LoVo (cell line): ENCODE data around the gene HSD17B3.
"Not testable (repeated sequence)": the region's sequence is repeated elsewhere in the genome, so short reads cannot be mapped to it uniquely, and the experiment has no call there.

ENCODE experiments used
- DNase-seq: peaks from one replicate; pipeline ENCODE4 v3.0.0-alpha.2; 2016; ENCODE audit warnings: low spot score

HSD17B3 gene

DNA sequence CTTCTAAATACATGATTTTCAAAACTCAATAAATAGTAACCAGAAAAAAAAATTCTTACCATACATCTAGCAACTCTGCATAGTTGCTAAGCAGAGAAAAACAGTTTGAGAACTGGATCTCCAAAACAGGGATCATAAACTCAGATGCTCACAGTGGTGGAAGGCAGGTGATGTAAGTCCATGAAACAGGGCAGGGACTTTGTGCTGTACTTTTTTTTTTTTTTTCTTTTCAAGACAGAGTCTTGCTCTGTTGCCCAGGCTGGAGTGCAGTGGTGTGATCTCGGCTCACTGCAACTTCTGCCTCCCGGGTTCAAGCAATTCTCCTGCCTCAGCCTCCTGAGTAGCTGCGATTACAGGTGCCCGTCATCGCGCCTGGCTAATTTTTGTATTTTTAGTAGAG is 5.0 kb upstream of the HSD17B3 start:
- not testable (repeated sequence) for DNase-seq

DNA sequence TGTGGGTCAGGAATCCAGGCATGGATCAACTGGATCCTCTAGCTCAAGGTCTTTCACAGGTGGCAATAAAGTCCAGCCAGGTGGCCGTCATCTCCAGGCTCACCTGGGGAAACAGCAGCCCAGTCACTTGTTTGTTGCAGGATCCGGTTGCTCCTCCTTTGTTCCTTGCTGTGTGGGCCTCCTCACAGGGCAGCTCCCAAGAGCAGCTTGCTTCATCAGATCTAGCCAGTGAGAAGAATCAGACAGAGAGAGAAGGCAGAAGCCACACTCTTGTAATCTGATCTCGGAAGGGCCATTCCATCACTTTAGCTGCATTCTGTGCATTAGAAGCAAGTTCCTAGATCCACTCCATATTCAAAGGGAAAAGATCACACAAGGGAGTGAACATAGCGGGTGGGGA is 3.2 kb upstream of the HSD17B3 start:
- DNase-seq: no peak

DNA sequence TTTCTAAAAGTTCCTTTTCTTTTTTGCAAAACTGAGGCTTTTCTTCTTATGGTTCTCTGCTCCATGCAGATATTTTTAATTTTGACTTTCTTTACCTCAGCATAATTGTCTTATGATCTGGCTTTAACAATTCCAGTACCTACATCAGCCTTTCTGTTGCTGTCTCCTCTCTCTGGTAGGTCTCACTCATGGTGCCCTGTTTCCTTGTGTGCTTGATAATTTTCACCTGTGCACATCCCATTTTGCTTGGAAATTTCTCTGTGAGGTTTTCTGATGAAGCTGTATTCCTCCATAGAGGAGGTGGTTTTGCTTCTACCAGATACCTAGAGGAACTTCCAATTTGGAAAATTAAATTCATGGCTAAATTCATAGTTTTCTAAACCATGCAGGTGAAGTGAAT is 2.3 kb upstream of the HSD17B3 start:
- DNase-seq: no peak

DNA sequence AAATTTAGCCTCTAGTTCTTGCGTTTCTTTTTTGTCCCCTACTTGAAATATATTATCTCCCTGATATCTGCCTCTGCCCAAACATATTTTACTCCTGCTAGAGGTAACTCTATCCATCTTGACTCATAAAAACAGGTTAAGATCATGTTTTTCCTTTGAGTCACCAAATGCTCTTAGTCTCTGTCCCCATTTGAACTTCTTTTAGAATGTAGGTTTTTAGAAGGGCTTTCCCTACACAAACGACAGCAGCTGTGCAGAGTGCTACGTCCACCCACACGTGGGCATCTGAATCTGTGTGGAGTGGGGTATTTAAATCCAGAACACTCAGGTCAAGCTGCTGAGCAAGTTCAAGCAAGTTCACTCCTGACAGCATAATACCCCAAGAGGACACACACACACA is 2.2 kb downstream of the HSD17B3 start:
- no peak for DNase-seq

DNA sequence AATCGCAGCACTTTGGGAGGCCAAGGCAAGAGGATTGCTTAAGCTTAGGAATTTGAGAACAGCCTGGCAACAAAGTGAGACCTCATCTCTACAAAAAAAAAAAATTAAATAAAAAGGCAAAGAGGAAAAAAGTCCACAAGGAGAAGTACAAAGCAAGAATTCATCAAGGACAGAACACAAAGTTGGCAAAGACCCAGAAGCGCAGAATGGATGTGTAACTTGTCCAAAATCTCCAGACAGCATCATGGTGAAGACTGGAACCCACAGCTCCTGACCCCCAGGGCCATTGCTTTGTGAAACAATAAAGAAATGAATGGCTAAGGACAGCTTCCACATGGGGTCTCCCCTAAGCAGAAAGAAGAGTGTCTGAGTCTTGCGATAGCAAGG is 7.8 kb downstream of the HSD17B3 start:
- no peak for DNase-seq

DNA sequence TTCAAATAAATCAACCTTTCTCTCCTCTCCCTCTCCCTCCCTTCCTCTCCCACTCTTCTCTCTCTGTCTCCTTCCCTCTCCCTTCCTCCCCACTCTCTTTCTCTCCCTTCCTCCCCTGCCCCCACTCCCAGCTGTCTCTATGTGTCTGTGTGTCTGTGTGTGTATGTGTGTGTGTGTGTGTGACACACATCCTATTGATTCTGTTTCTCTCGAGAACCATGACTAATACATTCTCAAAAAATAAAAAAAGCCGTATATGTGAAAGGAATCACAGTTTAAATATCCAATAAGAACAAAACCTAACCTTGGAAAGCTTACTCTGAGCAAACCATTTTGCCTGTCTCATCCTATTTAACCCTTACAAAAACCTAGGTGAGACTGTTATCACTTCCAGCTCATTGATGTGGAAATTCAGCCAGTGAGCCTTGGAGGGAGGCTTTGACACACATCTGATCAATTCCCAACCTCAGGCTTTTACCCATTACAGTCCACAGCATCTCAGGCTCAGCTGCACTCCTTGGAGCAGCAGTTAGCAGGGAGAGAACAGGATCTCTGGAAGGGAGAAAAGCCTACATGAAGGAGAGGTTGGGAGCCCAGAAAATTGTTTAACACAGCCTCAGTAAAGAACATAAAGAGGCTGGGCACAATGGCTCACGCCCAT is 8.3 kb downstream of the HSD17B3 start:
- no peak for DNase-seq

DNA sequence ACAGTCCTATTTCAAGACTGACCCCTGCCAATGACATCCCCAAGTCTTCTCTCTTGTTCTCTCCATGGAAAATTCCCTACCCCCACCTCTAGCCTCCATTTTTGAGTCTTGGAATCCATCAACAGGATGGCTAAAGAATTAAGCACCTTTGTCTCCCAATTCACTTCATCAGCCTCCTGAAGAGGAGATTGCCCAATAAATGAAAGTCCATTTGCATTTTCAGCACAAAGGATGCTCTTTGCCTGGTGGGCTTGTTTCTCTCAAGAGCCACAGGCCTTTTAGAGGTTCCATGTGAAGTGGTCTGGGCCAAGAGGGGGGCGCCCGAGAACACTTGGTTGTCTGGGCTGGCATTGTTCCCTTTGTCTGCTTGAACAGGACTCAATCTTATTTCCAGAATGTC is 12.6 kb downstream of the HSD17B3 start:
- DNase-seq: no peak

DNA sequence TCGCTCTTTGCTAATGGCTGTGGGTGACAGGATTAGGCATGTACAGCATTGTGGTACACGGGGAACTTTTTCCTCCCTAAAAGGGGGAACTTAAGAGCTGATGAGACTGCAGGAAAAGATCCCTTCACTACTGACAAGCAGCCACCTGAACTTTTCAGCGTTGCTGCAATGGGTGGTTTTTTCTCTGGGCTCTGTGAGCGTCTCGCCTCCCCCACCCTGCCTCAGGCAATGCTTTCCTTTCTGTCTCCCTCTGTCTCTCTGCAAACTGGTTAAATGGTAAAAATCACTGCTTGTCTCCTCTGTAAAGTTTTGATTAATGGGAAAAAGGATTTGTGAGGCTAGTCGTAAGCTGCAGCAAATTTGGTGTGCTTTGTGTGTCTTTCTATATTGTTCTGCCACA is 20.3 kb downstream of the HSD17B3 start:
- DNase-seq: no peak

DNA sequence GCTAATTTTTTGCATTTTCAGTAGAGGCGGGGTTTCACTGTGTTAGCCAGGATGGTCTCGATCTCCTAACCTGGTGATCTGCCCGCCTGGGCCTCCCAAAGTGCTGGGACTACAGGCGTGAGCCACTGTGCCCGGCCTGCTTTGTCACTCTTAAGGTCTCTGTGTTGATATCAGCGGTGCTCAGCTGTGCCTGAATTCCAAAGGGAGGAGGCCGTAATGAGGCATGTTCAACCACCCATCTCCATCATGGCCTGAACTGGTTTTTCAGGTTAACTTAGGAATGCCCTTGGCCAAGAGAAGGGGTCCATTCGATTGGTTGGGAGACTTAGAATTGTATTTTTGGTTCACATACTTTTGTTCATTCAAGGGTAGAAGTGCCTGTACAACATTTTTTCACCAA is 22.0 kb downstream of the HSD17B3 start:
- DNase-seq: no peak

DNA sequence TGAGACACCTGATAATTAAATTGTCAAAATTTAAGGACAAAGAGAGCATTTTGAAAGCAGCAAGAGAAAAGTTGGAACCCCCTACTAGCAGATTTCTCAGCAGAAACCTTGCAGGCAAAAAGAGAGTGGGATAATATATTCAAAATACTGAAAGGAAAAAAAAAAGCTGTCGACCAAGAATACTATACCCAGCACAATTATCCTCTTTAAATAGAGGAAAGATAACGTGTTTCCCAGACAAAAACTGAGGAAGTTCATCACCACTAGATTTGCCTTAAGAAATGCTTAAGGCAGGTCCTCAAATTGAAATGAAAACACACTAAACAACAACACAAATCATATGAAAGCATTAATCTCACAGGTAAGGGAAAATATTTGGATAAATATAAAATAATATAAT is 27.0 kb downstream of the HSD17B3 start:
- DNase-seq: no peak

DNA sequence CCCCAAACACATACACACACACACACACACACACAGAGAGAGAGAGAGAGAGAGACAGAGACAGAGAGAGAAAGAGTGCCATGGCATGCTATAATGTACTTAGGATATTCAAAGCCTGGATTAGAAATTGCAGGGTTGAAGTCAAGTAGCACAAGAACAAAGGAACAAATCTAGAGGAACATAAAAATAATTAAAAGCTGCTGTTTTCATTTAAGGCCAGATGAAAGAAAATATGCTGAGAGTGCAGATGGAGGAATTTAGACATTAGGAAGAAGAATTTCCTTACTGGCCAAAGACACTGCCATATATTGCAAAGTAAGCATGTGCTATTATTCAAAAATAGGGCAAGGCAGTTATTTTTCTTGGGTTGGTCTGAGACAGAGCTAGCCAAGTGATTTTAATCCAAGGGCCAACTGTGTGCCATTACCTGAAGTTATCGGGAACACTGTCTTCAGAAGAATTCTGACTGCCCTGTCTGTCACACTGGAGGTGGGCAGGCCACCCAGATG is 31.7 kb downstream of the HSD17B3 start:
- no peak for DNase-seq

DNA sequence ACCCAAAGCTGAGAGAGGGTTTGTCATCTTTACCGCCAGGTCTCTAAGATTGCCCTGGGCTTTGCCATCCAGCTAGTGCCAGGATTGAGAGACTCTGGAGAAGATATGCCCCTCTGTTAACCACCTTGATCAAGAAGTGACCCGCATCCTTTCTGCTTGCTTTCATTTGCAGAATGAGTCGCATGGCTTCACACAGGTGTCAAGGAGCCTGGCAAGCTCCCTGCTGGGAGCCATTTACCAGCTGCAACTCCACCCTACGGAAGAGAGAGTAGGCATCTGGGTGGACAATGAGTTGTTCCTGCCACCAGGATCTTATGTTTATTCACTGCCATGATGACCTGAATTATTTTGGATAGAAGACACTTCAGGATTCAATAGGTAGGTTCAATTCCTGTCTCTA is 43.0 kb downstream of the HSD17B3 start:
- DNase-seq: no peak

DNA sequence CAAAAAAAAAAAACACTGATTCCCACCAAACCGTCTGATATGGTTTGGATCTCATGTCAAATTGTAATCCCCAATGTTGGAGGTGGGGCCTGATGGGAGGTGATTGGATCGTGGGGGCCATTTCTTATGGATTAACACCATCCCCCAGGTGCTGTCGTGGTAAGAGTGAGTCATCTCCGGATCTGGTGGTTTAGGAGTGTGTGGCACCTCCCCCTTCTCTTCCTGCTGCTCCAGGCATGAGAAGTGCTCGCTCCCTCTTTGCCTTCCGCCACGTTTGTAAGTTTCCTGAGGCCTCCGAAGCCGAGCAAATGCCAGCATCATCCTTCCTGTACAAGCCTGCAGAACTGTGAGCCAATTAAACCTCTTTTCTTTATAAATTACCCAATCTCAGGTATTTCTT is 45.2 kb downstream of the HSD17B3 start:
- DNase-seq: no peak

DNA sequence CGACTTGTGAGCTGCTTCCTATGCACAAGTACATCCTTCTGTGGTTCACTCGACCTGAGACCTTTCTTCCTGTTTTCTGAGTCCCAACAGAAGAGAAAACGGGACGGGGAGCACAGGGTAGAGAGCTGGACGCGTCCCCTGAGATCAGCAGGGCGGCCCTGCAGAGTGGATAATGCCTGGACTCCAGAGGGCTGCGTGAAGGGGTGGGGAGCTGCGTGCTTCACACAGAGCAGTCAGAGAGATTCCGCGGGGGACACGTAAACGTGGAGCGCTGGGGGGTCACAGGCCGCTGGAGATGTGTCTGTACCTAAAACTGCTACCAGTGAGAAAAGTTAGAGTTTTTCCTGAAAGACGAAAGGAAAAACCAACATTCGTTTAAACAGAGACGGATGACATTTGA is 46.3 kb downstream of the HSD17B3 start:
- no peak for DNase-seq

DNA sequence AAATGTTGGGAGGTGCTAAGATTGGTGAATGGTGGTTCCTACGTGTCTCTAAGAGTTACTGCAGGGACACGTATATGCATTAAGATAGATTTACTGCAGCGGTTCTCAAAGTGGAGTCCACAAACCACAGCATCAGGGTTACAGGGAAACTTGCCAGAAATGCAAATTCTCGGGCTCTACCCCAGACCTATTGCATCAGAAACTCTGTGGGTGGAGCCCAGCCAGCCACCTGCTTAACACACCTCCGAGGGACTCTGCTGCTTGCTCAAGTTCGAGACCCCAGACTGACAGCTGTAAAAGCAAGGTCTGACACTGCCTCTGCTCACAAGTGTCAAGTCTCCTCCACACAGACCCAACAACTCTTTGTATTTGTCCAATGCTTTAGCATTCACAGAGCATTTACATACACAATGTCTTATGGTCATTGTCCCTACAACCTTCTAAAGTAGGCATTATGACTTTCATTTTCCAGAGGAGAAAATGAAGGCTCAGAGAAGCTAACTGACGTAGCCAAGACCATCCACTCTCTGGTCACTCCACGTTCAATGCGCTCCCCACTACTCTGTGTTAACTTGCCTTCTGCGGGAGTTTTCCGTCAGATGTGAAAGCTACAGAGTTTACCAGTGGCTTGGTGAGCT is 48.8 kb downstream of the HSD17B3 start:
- no peak for DNase-seq

DNA sequence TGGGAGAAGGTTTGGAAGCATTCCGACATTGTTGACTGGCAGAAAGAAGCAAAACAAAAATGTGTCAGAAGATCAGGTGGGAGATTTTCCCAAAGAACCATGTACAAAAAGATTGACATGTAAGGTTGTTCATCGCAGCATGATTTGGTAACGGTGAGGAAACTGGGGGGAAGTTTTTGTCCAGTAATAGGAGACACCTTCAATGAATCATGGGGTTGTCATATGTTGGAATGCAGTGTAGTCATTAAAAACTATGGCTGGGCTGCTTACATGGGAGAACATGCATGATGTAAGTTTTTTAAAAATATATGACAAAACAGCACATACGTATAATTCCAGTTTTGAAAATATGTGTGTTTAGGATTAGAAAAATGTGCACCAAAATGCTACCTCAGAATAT is 50.5 kb downstream of the HSD17B3 start:
- DNase-seq: no peak

DNA sequence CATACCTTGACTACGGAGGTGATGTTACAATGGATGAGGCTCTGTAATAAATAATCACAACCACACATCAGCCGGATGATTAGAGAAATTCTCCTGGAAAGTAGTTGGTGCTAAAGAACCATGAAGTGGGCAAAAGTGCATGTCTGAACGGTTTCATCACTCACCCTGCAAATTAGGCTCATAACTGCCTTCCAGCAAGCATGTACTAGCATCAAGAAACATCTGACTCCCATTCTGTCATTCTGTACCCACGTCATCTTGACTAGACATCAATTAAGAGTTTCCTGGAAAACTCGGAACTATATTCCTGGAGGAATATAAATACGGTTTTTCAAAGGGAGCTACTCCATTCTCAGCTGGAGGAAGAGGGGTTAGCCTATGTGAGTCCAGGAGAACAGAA is 52.2 kb downstream of the HSD17B3 start:
- DNase-seq: no peak

DNA sequence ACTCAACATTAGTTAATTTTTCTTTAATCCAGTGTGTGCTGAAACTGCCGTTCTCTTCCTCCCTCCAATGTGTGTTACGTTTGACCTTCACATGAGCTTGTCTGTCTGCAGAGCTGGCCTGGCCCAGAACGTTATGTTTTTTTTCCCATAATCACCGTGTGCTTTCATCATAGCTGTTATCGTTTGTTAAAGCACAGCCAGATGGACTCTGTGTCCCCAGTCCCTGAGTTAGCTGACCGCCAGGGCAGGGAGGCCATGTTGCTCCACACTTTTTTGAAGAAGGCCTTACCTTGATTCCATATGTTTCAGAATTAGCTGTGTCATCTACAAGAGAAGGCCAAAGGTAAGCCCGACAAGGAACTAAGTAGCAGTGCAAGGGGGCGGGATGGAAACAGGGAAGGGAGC is 55.7 kb downstream of the HSD17B3 start:
- DNase-seq: no peak

DNA sequence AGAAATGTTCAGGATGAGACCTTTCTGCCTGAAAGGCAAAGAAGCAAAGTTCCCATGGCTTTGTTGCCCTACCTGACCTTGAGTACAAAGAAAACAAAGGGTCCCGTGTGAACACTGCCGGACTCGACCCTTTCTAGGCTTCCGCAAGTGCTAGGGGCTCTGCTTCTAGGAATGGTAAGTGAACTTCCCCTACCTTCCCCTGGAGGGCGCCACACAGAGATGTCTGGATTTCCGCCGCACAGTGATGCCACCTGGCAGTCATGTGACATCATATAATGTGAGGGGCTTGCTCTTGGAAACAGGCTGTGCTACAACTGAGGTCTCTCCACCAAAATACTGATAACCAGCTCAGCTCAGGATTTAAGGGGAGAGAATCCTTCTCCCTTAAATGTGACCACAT is 56.6 kb downstream of the HSD17B3 start:
- DNase-seq: no peak

DNA sequence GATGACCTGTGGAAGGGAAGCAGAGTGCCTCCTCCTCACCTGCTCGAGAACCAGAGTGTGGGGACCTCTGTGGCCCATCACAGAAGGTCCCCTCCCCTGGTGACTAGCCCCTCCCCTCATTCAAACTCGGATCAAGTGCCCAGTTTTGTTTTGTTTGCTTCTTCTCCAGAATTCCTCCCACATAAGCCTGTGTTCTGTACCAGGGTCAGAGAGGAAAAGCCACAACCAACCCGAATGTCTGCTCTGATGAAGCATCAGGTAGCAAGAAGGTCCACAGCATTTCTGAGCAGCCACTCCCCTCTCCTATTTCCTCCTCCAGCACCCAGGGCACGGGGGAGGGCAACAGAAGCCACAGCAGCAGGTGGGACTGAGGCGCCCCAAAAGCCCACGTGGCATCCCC is 58.2 kb downstream of the HSD17B3 start:
- no peak for DNase-seq

DNA sequence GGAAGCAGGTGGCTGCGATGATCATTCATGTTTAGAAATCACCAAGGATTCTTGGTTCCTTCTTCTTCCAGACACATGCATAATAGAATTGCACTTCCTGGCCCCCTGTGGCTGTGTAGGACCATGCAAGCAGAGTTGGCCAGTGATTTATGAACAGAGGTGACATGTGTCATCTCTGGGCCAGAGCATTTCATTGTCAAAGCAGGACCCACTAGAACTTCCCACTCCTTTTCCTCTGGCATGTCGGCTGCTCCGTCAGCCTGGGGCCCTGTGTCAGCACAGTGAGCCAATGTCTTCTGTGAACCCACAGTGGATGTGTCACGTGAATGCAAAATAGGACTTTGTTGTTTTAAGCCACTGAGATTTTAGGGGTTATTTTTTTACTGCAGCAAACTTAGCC is 59.2 kb downstream of the HSD17B3 start:
- DNase-seq: no peak

DNA sequence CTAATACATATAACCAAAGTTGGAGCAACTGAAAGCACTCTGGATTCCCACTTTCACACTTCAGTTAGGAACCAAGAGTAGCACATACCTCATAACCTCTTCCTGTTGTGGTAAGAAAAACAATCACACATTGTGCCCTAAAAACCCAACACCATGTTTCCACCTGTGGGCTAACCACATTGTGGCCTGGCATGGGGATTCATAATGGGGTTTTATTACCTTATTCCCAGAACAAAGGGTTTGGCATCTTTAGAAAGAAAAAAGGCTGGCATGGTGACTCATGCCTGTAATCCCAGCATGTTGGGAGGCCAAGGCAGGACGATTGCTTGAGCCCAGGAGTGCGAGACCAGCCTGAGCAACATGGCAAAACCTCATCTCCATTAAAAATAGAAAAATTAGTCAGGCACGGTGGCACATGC is 60.6 kb downstream of the HSD17B3 start:
- peak; percentile 78 for DNase-seq

DNA sequence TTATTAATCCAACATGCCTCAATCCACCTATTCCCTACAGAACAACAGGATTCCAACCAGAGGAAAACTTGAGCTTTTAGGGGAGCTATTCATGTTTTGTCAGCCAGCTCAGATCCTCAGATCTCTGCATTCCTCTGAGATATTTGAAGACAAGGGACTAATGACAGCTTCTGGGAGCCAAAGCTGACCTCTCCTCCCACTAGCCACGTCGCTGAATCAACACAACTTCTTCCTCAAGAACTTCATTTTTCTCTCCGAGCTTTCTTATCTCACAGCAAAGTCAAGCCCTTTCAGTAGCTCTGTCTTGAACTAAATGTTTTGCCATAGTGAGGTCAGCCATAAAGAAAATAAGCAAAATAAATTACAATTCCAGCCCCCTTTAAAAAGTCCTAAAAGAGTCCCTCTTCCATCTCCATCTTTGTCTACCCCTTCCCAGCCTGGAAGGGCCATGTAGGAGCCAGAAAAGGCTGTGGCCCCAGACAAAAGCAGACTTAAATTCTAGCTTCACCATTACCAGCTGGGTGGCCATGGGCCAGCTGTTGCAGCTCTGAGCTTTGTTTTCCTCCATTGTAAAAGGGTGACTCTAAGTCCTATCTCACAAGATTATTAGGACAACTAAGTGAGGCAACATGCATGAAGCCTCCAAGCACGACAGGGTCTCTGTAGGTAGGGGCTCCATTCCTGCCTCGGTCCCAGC is 65.0 kb downstream of the HSD17B3 start:
- no peak for DNase-seq
